G401 (cell line): ENCODE results near the gene ARMCX4. TPM values are rescaled to one million over a fixed set of nuclear protein-coding genes. Genes with fewer than 3 reads are reported as not detected.

Experiments
- total RNA-seq: library from RNA; depleted of rRNA; stranded (reverse); fragments of >200 nt; shearing (Covaris generic); gene quantifications from 2 replicates; pipeline ENCODE4 v1.2.3, GENCODE V29; 2014; rRNA removed

Gene ARMCX4
- total RNA-seq, 1 experiment from 2014 or later: not detected

Other genes with a start within 250 kb of the ARMCX4 start
- gene TAF7L, start 194.1 kb upstream of the ARMCX4 start, total RNA-seq: not detected in 2 replicates
- gene TIMM8A, start 136.7 kb upstream of the ARMCX4 start, total RNA-seq: 9.2 and 17.0 TPM in 2 replicates
- gene BTK, start 99.3 kb upstream of the ARMCX4 start, total RNA-seq: not detected in 2 replicates
- gene RPL36A, start 94.4 kb upstream of the ARMCX4 start, total RNA-seq: 415 and 688 TPM in 2 replicates
- 80.4 and 86.3 TPM in 2 replicates for gene GLA, start 77.5 kb upstream of the ARMCX4 start, total RNA-seq
- 44.3 and 54.6 TPM in 2 replicates for gene HNRNPH2, start 77.2 kb upstream of the ARMCX4 start, total RNA-seq
- gene ARMCX1, start 65.1 kb downstream of the ARMCX4 start, total RNA-seq: 0.25 and 1.1 TPM in 2 replicates
- gene ARMCX6, start 132.5 kb downstream of the ARMCX4 start, total RNA-seq: 33.3 and 50.2 TPM in 2 replicates
- 23.8 and 31.4 TPM in 2 replicates for gene ARMCX3, start 137.7 kb downstream of the ARMCX4 start, total RNA-seq
- 28.1 and 43.6 TPM in 2 replicates for gene ARMCX2, start 174.4 kb downstream of the ARMCX4 start, total RNA-seq